ENCODE results near the gene CHRNA9.
A peak's percentile ranks its signal among the peaks of the same experiment; 100 is the strongest.

DNA sequence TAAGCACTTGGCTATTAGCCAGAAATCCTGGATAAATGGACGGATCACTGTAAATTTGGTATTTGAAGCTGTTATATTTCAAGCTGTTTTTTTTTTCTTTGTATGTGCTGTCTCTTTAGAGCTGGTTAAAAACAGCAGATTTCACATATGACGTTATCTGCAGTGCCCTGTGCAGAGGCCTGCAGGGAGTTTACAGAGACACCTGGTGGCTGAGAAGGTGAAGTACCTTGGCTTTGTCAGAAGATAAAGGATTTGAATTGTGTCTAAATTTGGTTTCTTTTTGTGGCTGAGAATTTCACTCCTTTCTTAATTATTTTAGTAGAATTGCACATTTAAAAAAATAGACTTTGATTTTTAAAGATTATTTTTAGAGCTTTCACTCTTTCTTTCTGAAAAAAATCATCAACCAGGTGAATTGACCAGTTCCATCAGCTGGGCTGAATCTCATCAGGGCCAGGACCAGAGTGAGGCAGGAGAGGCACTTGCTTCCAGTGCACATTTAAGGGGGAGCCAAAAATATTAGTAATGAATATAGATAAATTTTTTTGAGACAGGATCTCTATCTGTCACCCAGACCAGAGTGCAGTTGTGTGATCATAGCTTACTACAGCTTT lies 9.6 kb upstream of the CHRNA9 start:
- no peak for TF ChIP-seq EZH2 (IDR thresholded peaks at IDR 0.05; ENCODE audit: borderline replicate concordance, low read length)
- TF ChIP-seq, protein P1, sequence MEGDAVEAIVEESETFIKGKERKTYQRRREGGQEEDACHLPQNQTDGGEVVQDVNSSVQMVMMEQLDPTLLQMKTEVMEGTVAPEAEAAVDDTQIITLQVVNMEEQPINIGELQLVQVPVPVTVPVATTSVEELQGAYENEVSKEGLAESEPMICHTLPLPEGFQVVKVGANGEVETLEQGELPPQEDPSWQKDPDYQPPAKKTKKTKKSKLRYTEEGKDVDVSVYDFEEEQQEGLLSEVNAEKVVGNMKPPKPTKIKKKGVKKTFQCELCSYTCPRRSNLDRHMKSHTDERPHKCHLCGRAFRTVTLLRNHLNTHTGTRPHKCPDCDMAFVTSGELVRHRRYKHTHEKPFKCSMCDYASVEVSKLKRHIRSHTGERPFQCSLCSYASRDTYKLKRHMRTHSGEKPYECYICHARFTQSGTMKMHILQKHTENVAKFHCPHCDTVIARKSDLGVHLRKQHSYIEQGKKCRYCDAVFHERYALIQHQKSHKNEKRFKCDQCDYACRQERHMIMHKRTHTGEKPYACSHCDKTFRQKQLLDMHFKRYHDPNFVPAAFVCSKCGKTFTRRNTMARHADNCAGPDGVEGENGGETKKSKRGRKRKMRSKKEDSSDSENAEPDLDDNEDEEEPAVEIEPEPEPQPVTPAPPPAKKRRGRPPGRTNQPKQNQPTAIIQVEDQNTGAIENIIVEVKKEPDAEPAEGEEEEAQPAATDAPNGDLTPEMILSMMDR (conservative IDR thresholded peaks at IDR 0.05 in 1 of 2, IDR thresholded peaks at IDR 0.05 in 1 of 2; ENCODE audit: extremely low read depth in 1 of 2, insufficient read depth in 1 of 2, low read depth in 1 of 2, low read length in 2 of 2): peak; percentile 91 to 95
